Posterior vena cava (tissue), 2 donors: ENCODE results near the gene RAB11FIP3. TPM values are rescaled to one million over a fixed set of nuclear protein-coding genes. Genes with fewer than 3 reads are reported as not detected.
"Not testable (repeated sequence)": the region's sequence is repeated elsewhere in the genome, so short reads cannot be mapped to it uniquely, and the experiment has no call there.

Source experiments
- DNase-seq: peaks from one replicate; pipeline ENCODE4 v3.0.0-alpha.2; 2020; ENCODE audit warnings: low spot score
- intact Hi-C, 2 donors: fragments of 100-400 bp; cut with DNase I; formaldehyde crosslinking; loops; one replicate each; pipeline versions ENCODE4 v1.14.1 to v1.14.2; 2022 to 2023
- long read RNA-seq, 2 donors: library from polyadenylated mRNA; unstranded; transcript quantifications; one replicate each; pipeline ENCODE4 v2.0.0, GENCODE V29; 2020 to 2021
- total RNA-seq, 2 donors: library from RNA; stranded (reverse); fragmentation: NEBNext Ultra II Directional; extraction: Animal tissue kit (Norgen Biotek cat#: 25700); gene quantifications; one replicate each; pipeline ENCODE4 v1.2.1, GENCODE V29; 2021
- donor health status: DM: yes; HTN: yes; CAD: no.
- donor health status: DM: yes; HTN: yes; CAD: no.

RAB11FIP3 gene, protein sequence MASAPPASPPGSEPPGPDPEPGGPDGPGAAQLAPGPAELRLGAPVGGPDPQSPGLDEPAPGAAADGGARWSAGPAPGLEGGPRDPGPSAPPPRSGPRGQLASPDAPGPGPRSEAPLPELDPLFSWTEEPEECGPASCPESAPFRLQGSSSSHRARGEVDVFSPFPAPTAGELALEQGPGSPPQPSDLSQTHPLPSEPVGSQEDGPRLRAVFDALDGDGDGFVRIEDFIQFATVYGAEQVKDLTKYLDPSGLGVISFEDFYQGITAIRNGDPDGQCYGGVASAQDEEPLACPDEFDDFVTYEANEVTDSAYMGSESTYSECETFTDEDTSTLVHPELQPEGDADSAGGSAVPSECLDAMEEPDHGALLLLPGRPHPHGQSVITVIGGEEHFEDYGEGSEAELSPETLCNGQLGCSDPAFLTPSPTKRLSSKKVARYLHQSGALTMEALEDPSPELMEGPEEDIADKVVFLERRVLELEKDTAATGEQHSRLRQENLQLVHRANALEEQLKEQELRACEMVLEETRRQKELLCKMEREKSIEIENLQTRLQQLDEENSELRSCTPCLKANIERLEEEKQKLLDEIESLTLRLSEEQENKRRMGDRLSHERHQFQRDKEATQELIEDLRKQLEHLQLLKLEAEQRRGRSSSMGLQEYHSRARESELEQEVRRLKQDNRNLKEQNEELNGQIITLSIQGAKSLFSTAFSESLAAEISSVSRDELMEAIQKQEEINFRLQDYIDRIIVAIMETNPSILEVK
- 10 to 100 TPM; 40.1 to 45.2 TPM for total RNA-seq
- long read RNA-seq, donor 1, full-length matches to known transcripts, result 13 of 33 reads
- long read RNA-seq, donor 1, partial matches to known transcripts, result 13 of 33 reads
- long read RNA-seq, donor 1, other reads (novel, unspliced or antisense), result 7 of 33 reads
- long read RNA-seq, donor 2, partial matches to known transcripts, result 6 of 10 reads
- long read RNA-seq, donor 2, other reads (novel, unspliced or antisense), result 4 of 10 reads

DNA sequence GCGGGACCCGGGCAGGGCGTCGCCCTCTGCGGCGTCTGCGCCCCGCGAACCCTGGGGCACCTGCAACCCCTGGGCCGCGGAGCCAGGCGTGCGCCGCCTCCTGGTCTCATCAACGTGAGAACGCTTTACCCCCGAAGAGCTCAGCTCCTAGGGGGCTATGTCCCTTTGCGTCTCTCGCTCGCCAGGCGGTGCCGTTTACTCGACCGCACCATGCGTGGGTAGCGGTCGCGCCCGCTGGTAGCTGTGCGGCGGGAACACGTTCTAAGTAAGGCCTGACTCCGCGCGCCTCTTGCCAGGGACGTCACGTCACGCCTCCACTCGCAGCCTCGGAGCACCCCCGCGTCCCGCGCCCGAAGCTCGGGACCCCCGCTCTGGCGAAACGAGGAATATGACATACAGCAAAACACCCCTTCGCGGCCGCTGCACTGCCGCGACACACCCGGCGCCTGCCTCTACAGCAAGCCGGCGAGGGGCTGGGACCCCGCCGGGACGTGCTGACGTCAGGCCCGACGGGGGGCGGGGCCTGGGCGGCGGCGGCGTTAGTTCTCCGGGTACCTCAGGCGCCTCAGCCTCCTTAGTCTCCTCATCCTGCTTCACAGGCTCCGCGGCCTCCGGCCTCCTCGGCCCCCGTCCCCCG is at the start of gene RAB11FIP3:
TSS of gene RAB11FIP3 (plus strand) at position 568 of the 637 bp plus-strand sequence. CDS start 358 bp downstream, outside the sequence.
- peak; percentile 95 for DNase-seq
- intact Hi-C loops, result no loop called here

DNA sequence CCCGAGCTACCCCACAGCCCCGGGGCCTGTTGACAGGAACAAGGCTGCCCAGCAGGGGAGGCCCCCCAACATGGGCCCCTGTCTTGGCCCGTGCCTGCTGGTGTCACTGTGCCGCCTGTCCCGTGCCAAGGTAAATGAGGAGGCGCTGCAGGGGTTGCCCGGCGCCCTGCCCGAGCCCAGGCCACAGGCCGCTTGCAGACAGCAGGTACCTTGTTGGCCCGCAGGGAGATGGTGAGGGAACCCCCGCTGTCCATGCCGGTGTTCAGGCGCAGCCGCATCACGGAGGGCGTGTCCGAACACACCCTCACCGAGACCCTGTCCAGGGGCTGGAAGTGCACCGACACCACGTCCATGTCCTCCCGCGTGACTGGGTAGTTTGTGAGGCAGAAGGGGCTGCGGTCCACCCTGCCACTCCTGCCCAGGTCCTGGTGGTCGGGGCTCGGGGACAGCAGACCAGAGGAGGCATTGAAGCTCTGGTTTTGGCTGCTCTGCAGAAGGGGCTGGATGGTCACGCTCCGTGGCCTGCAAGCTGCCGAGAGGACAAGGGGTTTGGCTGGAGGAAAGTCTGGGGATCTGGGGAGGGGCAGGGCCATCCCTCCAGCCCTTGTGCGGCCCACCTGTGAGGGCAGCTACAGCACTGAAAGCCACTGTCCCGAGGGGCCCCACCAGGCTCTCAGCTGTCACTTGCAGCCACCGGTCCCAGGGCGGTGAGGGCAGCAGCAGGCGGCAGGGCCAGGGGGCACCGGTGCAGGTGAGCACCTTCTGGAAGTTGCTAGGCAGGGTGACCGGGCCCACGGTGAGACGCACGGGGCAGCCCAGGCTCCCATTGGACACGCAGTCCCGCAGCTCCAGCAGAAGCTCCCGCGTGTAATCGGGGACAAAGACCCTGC is 49.3 kb upstream of the RAB11FIP3 start:
- intact Hi-C loops, result no loop called here
- no peak for DNase-seq

DNA sequence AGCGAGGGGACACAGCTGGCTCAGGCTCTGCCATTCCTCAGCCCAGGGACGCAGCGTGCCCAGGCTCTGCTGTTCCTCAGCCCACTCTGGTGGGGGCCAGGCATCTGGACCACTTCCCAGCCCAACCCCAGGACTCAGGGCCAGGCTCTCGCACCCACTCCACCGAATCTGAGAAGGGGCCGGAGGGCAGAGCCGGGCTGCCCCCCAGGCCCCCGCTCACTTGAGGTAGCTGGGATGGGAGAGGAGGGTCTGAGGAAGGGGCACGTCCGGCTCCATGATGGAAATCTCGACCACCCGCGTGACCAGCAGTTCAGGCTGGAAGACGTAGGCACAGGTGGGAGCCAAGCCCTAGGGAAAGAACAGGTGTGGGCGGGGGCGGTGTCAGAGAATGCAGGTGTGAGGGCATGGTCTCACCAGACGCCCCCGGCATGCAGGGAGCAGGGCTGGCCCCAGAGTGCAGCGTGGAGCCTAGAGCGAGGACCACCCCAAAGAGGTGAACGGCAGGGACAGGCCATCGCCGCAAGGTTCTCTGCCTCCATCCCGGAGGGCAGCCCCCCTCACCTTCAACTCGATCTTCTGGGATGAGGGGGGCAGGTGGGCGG is 48.5 kb upstream of the RAB11FIP3 start:
- DNase-seq, result no peak
- intact Hi-C loops, result no loop called here

DNA sequence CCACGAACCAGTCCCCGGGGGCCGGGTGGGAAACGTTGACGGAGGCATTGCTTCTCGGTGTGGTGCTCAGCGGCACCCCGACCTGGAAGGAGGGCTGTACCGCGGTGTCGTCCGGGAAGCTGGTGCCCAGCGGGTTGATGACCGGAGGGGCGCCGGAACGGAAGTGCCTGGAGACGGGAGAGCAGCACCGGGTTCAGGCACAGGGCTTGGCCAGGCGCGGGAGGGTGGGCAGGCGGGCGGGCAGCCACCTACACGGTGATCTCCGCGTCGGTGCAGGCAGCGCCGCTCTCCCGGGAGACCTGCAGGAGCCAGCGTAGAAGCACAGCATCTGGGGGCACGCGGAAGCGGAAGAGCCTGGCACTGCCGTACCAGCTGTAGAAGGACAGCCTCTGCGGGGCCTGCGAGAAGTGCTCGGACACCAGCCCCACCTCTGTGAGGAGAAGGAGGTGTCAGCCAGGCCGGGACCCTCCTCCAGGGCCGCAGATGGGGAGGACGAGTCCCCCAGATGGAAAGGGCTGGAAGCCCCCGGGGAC is 48.0 kb upstream of the RAB11FIP3 start:
- intact Hi-C loops, result no loop called here
- no peak for DNase-seq

DNA sequence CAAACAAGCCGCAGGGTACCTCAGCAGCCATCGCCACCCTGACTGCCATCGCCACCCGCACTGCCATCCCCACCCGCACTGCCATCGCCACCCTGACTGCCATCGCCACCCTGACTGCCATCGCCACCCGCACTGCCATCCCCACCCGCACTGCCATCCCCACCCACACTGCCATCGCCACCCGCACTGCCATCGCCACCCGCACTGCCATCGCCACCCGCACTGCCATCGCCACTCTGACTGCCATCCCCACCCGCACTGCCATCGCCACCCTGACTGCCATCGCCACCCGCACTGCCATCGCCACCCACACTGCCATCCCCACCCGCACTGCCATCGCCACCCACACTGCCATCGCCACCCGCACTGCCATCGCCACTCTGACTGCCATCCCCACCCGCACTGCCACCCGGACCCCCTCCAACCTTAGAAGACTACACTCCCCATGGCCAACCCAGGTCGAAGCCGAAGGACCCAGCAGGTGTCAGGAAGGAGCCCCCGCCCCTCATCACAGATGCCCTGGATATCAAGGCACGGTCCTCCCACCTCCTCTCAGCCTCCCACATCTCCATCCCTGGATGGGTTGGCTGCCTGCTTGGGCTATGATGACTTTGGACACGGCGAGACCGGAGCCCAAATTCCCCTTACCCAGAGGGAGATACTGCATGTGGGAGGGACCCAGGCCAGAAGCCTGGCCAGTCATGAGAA is 47.2 kb upstream of the RAB11FIP3 start:
- DNase-seq, intact Hi-C loops: not testable (repeated sequence)

DNA sequence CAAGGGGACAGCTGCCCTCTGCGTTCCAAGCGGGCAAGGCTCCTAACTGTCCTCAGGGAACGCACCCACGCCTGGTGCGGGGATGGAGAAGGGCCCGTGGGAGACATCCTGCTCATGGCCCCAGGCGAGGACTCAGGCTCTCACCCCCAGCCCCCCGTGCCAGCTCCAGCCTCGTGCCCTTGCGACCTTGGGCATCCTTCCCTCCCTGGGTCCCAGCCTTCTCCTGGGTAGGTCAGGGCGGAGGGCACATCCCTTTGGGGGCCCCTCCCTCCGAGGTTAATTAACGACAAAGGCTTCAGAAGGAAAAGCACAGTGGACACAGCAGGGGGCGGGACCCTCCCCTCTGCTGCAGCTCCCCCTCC is 46.6 kb upstream of the RAB11FIP3 start:
- intact Hi-C loops, result no loop called here
- DNase-seq, result no peak

DNA sequence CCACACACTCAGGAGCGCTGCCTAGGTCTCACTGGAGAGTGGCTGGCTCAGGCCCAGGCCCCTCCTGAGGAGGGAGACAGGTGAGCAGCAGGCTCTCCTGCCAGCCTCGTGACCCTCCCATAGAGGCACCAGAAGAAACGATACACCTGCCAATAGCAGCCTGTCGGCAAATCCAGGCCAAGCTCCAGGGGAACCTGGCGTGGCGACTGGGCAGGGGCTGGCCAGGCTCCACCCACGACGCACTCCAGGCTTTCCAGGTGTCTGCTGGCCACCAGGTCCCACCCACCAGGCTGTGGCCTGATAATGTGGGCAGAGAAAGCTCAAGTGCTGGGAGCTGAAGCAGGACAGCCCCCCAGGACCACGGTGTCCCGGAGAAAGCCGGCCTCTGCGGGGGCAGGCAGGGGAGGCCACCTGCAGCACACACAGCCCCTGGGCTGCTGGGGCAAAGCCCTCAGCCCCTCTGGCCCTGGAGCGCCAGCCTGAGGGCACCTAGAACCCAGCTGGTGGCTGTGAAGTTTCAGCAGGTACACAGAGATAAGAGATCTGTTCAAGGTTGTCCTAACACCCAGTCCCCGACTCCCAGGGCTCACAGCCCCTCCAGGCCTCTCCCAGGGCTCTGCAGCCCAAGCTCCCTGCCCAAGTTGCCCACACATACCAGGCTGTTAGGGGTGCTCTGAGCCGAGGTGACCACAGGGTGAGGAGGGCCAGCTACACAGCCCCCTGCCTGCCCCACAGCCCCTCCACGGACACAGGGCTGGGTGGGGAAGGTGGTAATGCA is 46.1 kb upstream of the RAB11FIP3 start:
- DNase-seq, result no peak
- intact Hi-C loops, result no loop called here

DNA sequence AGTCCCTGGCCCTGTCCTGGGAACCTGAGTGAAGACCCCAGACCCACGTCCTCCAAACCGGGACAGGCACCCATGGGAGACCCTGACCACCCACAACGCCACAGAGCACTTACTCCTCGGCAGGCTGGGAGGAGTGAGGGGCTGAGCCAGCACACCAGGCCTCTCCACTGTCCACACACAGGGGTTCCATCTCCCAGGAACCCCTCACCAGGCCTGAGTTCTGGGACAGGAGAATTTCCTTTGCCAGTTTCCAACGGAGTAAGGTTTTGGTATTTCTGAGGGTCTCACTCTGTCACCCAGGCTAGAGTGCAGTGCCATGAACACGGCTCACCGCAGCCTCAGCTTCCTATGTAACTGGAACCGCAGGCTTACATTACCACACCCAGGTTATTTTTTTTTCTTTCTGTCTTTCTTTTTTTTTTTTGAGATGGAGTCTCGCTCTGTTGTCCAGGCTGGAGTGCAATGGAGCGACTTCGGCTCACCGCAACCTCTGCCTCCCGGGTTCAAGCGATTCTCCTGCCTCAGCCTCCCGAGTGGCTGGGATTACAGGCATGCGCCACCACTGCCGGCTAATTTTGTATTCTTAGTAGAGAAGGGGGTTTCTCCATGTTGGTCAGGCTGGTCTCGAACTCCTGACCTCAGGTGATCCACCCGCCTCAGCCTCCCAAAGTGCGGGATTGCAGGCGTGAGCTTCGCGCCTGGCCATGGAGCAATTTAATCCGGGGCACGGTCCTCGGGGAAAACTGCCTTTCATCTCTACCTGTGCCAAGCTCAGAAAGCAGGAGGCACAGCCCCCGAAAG is 45.3 kb upstream of the RAB11FIP3 start:
- DNase-seq, result no peak
- intact Hi-C loops, result no loop called here

DNA sequence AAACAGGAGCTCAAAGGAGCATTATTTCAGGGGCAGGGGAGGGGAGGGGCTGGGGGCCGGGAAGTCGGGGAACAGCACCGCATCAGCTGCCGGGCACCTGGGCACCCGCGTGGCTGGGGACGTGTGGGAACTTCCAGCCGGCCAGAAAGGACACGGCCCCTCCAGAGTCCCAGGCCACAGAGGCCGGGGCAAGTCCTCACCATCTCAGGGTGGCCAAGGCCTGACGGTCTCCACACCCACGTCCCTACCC is 44.8 kb upstream of the RAB11FIP3 start:
- intact Hi-C loops, result no loop called here
- no peak for DNase-seq

DNA sequence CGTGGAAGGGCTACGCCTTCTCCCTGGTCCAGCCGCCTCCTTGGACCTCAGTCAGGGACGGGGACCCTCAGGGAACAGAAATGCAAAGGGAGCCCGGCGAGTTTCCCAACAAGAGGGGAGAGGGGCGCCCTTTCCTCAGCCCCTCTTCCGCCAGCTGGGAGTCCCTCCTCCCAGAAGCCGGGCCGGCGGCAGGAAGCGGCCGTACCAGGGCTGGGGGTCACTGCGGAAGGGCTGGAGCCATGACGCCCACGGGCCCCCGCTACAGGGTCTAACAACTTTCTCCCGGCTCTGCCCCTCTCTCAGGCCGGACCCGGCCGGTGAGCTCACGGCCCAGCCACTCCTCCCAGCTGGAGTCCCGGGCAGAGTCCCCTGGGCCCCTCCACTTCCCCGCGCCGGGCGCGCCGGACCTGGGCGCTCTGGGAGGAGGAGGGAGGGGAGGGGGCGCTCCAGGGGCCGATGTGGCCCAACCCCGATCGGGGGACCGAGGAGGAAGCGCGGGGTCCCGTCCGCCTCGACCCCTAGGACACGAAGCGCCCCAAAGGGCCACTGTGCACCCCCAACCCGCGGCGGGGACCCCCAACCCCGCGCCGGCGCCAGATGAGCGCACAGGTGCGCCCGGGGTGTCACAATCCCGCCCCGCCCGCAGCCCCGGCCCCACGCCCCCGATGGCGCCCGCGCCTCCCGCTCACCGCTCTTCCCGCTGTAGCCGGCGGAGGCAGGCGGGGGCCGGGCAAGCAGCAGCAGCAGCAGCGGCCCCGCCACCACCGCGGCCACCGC is 44.2 kb upstream of the RAB11FIP3 start:
- DNase-seq, result peak; percentile 82
- intact Hi-C loops, result no loop called here

DNA sequence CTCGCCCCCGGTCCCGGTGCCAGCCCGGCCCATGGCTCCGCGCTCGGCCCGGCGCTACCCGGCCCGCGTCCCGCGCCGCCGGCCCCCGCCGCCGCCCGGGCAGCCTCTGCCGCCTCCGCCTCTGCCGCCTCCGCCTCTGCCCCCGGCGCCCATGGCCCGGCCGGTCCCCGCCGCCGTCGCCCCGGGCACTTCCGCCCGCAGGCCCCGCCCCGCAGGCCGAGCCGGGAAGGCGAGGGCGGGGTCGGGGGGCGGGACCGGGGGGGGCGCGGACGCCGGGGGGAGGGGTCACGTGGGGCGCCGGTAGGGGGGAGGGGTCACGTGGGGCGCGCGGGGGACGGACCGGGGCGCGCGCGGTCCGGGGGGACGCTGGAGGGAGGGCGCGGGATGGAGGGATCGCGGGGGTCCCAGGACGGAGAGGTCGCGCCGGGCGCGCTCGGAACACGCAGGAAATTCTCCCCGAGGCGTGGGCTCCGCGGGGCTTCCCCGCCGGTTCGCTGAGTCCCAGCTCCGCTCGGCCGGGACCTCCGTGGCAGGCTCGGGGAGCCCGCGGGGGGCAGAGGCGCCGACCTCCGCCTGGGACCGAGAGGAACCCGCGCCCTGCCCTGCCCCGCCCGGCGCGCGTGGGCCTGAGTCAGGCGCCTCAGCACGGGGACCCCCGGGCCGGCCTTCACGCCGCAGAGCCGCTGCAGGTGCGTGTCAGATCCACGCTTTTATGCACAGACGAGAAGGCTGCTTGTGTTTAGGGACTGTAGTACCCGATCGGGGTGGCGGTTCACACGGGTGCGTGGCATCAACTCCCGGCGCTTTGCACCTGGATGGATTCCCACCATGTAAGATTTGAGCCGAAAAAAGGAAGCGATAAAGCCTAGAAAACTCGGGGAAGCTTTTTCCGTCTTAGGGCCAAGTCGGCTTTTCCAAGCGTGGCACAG is 43.4 kb upstream of the RAB11FIP3 start, which contains the start of gene PGAP6:
TSS of gene PGAP6 (minus strand) at position 190 of the 929 bp plus-strand sequence. CDS start at position 33, 157 bp downstream.
- intact Hi-C loops, result no loop called here

DNA sequence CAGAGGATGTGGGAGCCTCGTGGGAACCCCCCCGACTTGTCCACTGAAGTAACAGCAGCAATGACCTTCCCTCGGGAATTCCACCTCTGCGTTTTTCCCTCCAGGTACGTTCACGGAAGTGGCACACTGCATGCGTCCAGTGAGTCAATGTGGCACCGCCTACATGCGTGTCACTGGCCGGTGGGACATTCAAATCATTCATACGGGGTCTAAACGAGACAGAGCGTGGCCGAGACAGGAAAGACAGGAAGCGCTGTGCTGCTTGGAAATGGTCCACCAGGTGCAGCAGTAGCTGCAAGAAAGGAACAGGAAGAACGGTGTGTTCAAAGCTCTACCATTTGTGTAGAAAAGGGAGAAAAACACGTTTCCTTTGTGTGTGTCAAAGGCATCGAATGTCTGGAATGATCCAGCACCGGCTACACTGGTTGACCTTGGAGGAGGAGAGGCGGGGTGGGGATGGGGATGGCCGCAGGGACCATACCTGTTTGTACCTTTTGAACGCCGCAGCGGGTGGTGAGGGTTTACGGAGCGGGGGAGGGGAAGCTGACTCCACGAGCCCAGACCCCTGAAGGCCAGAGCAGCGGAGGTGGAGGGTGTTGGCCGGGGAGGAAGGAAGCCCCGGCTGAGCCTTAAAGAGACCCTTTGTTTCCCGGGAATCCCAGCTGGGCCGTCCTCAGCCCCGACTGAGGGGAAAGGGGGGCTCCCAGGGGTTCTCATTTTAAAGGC is 42.0 kb upstream of the RAB11FIP3 start:
- DNase-seq, result no peak
- intact Hi-C loops, result no loop called here

More for the DNA sequence above, 43.4 kb upstream of the RAB11FIP3 start, which contains the start of gene PGAP6:
- DNase-seq, result peak; percentile 84

DNA sequence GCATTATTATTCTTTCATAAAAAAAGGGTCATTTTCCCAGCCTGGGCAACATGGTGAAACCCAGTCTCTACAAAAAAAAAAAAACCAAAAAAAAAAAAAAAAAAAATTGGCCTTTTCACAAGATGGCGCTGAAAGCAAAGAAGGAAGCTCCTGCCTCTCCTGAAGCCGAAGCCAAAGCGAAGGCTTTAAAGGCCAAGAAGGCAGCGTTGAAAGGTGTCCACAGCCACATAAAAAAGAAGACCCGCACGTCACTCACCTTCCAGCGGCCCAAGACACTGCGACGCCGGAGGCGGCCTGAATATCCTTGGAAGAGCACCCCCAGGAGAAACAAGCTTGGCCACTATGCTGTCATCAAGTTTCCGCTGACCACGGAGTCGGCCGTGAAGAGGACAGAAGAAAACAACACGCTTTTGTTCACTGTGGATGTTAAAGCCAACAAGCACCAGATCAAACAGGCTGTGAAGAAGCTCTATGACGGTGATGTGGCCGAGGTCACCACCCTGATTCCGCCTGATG is 38.8 kb upstream of the RAB11FIP3 start:
- no peak for DNase-seq
- intact Hi-C loops, result loop anchor here in 1 of 2 donors (5.0 kb wide), 1 partner anchor 261 kb away; the partner anchor contains the start of gene WDR90
